Natural killer cell treated with Interleukin-12 subunit alpha and Interleukin-12 subunit beta and Interleukin-15 and Interleukin-18, amount 100 ng/mL, for 72 hours (primary cell): ENCODE results near the gene CENPL. TPM values are rescaled to one million over a fixed set of nuclear protein-coding genes. Genes with fewer than 3 reads are reported as not detected.
"Not testable (repeated sequence)": the region's sequence is repeated elsewhere in the genome, so short reads cannot be mapped to it uniquely, and the experiment has no call there.

Experiments used
- ATAC-seq, 2 donors: fragments of 150-1000 bp; cut with Tn5 transposase in 1 of 2; sonication (Bioruptor Pico), chemical (Tn5 transposase) in 1 of 2; 2 replicates each; pipeline ENCODE4 v1.10.0; 2021
- DNase-seq: peaks from one replicate; pipeline ENCODE4 v3.0.0; 2022; ENCODE audit warnings: low spot score
- H3K27ac Mint-ChIP-seq, 2 donors: 1 replicate in 1 of 2; 2 replicates in 1 of 2; pipeline ENCODE4 v1.8.0; 2022; ENCODE audit warnings: mixed read lengths in 2 of 2, mild to moderate bottlenecking in 1 of 2, moderate library complexity in 1 of 2
- H3K27me3 Mint-ChIP-seq, 2 donors: 1 replicate in 1 of 2; 2 replicates in 1 of 2; pipeline ENCODE4 v1.8.0; 2022; ENCODE audit warnings: mixed read lengths in 2 of 2
- H3K36me3 Mint-ChIP-seq: one replicate; pipeline ENCODE4 v1.8.0; 2022; ENCODE audit warnings: mixed read lengths
- H3K4me1 Mint-ChIP-seq, 2 donors: 1 replicate in 1 of 2; 2 replicates in 1 of 2; pipeline ENCODE4 v1.8.0; 2022; ENCODE audit warnings: low read depth in 2 of 2, mixed read lengths in 2 of 2, mild to moderate bottlenecking in 1 of 2
- H3K4me3 Mint-ChIP-seq: one replicate; pipeline ENCODE4 v1.8.0; 2022; ENCODE audit warnings: mixed read lengths
- H3K9me3 Mint-ChIP-seq: 2 replicates; pipeline ENCODE4 v1.8.0; 2022; ENCODE audit warnings: mixed read lengths
- total RNA-seq, 2 donors: library from RNA; stranded (reverse); gene quantifications; one replicate each; pipeline ENCODE4 v1.2.3, GENCODE V29; 2022

The CENPL gene
- total RNA-seq, 2 donors from 2014 or later = 23.4 to 38.7 TPM

GRCh38 chr1:173764331-173764730, 60.4 kb downstream of the CENPL start:
- H3K9me3 Mint-ChIP-seq = peaks cover 11% of the 10 kb centered on the region
- ATAC-seq, H3K27me3 Mint-ChIP-seq, H3K4me1 Mint-ChIP-seq, DNase-seq, H3K27ac Mint-ChIP-seq, H3K4me3 Mint-ChIP-seq: not testable (repeated sequence)
- H3K36me3 Mint-ChIP-seq = peaks cover 64% of the 10 kb centered on the region

GRCh38 chr1:173758980-173759379, 65.7 kb downstream of the CENPL start:
- DNase-seq = no peak
- Mint-ChIP-seq H3K4me1 (peaks cover 7 to 10% of the 10 kb centered on the region in 2 donors), H3K27ac (no peak overlapping the region), H3K9me3 (peaks cover 8% of the 10 kb centered on the region), H3K36me3 (peaks cover 59% of the 10 kb centered on the region), H3K4me3 (no peak overlapping the region), H3K27me3 (no peaks in the 10 kb centered on the region)
- ATAC-seq = no peak

- peaks cover 51% of the 10 kb centered on the region for H3K36me3 Mint-ChIP-seq
- peaks cover 6% of the 10 kb centered on the region for H3K9me3 Mint-ChIP-seq
- H3K27me3 Mint-ChIP-seq = no peaks in the 10 kb centered on the region
- DNase-seq = no peak
- ATAC-seq = no peak
- no peak overlapping the region for H3K27ac Mint-ChIP-seq
- H3K4me1 Mint-ChIP-seq = peaks cover 7 to 10% of the 10 kb centered on the region in 2 donors
- no peak overlapping the region for H3K4me3 Mint-ChIP-seq
Observed at GRCh38 chr1:173758110-173758509, 66.6 kb downstream of the CENPL start.

GRCh38 chr1:173757666-173758065, 67.0 kb downstream of the CENPL start:
- Mint-ChIP-seq H3K4me1 (peaks cover 7 to 10% of the 10 kb centered on the region in 2 donors), H3K4me3 (no peak overlapping the region), H3K27me3 (no peaks in the 10 kb centered on the region), H3K36me3 (peaks cover 46% of the 10 kb centered on the region), H3K9me3 (peaks cover 6% of the 10 kb centered on the region), H3K27ac (no peak overlapping the region)
- DNase-seq = no peak
- ATAC-seq = no peak

- Mint-ChIP-seq H3K27ac (no peak overlapping the region), H3K27me3 (no peaks in the 10 kb centered on the region), H3K4me1 (peaks cover 0 to 2% of the 10 kb centered on the region in 2 donors), H3K36me3 (peaks cover 10% of the 10 kb centered on the region), H3K4me3 (no peak overlapping the region), H3K9me3 (no peaks in the 10 kb centered on the region)
- DNase-seq = no peak
- no peak for ATAC-seq
Observed at GRCh38 chr1:173753830-173754229, 70.9 kb downstream of the CENPL start.

Other genes starting within 250 kb of the CENPL start
- not detected for gene SLC9C2, start 221.8 kb downstream of the CENPL start, total RNA-seq
- not detected for gene TEX50, start 189.5 kb downstream of the CENPL start, total RNA-seq
- not detected for gene ANKRD45, start 155.0 kb downstream of the CENPL start, total RNA-seq
- gene KLHL20, start 109.9 kb downstream of the CENPL start, total RNA-seq = 10 to 100 TPM; 23.6 to 32.5 TPM
- gene DARS2, start 210 bp downstream of the CENPL start, total RNA-seq = 10 to 100 TPM; 27.8 to 40.9 TPM
- 100 to 1,000 TPM; 391 to 659 TPM for gene GAS5, start 43.1 kb upstream of the CENPL start, total RNA-seq
- 10 to 100 TPM; 15.6 to 19.7 TPM for gene ZBTB37, start 43.5 kb upstream of the CENPL start, total RNA-seq
- gene SERPINC1, start 92.4 kb upstream of the CENPL start, total RNA-seq = under 1 TPM in 1 of 2 donors, not detected in 1; 0.36 TPM
- gene RC3H1, start 197.5 kb upstream of the CENPL start, total RNA-seq = 10 to 100 TPM; 53.2 to 65.4 TPM